KOPT-K1 (cell line): ENCODE measurements around the gene NHS.

Source experiments
- H3K27ac ChIP-seq: fragments of 200-600 bp; sonication (generic); 2 replicates; pipeline ENCODE4 v1.5.1; 2016; ENCODE audit warnings: antibody characterized with exemption, mild to moderate bottlenecking, low read depth, low read length; ENCODE audit not compliant: poor library complexity, severe bottlenecking
- H3K36me3 ChIP-seq: fragments of 200-600 bp; sonication (generic); 2 replicates; pipeline ENCODE4 v1.5.1; 2017; ENCODE audit warnings: antibody characterized with exemption, mild to moderate bottlenecking, low read length, moderate library complexity; ENCODE audit not compliant: insufficient read depth
- H3K9me3 ChIP-seq: fragments of 200-600 bp; sonication (generic); 2 replicates; pipeline ENCODE4 v1.5.1; 2017; ENCODE audit warnings: antibody characterized with exemption, low read length, mild to moderate bottlenecking; ENCODE audit not compliant: insufficient read depth, poor library complexity, severe bottlenecking

NHS gene

DNA sequence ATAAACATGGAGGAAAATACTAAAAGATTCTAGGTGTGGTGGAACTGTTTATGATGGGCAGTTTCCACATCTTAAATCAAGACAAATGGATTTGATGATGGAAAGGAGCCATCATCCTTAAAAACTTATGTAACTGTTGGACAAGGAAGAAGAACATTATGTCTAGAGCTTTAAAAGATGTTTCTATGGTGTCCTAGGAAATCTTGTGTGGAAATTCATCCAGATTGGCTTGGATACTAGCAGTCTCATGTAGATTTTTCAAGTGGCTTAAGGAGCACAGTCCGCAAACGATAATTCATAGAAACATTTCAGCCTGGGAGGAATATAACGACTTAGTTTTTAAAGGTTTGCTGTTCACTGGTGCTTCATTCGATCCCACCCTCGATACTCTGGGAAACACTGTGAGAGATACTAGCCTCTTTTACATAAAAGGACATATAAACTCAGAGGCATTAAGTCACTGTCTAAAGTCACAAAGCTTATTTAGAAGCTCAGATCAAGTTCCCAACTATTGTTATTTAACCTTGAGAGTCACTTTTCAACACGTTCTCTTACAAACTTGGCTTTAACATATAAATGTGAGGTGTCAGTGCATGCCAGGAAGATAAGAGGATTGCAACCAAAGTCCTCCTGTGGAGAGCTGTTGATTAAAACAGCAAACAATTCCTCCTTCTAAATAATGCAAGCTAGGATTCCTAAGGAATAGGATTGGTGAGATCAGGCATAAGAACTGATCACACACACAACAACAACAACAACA lies 226.6 kb downstream of the NHS start:
- no peaks in the 10 kb centered on the region for H3K9me3 ChIP-seq
- no peaks in the 10 kb centered on the region for H3K36me3 ChIP-seq
- no peak overlapping the region for H3K27ac ChIP-seq

DNA sequence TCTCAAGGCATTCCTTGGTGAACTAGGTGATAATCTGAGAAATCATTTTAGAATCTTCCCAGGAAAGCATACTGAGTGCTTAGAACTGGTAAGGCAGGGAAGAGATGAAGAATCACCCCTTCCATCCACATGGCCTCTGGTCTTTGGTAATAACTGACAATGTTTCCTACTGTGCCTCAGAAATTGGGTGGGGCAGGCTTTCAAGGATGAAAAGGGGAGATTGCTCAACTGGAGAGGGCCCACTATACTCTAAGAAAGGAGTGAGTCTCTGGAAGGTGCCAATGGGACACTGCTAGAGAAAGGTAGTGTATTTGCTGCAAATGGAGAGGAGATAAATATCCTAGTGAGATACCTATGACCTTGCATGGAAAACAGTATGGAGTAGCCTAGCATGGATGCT lies 227.2 kb downstream of the NHS start:
- Histone ChIP-seq H3K36me3 (no peaks in the 10 kb centered on the region), H3K9me3 (no peaks in the 10 kb centered on the region), H3K27ac (no peak overlapping the region)

DNA sequence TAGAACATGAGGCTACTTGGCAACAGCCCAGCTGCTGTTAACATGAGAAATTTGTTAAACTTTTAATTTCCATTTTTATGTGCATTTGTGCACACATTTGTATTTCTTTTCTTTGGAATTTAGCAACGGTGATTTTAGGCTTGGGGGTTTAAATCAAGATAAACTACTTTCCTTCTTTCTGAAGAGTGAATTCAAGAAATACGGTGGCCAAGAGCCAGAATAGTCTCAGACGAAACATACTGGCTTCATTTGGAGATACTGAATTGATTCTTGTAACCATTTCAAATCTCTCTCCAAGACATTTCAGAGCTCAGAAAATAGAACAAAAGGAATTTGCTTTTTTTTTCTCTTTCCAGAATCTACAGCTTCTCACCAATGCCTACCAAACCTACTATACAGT lies 228.2 kb downstream of the NHS start:
- Histone ChIP-seq H3K9me3 (no peaks in the 10 kb centered on the region), H3K36me3 (no peaks in the 10 kb centered on the region), H3K27ac (no peak overlapping the region)

DNA sequence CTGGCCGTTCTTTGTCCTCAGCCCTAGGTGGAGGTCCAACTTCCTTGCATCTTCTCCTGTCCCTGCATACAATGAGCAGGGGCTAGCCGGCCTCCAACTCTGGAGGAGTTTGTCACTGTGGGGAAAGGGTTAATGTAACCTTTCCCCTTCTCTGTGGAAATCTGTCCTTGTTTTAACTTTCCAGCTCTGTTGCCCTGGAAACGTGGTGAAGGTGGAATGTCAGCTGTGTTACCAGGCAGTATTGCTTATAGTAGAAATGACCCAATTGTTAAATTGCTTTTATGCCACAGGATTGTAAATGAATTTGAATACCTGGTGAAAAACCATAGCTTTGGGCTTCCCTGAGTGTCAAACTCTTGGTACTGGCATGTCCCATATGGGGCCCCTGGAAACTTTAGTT lies 230.7 kb downstream of the NHS start:
- H3K9me3 ChIP-seq, result no peaks in the 10 kb centered on the region
- no peak overlapping the region for H3K27ac ChIP-seq
- H3K36me3 ChIP-seq, result no peaks in the 10 kb centered on the region

DNA sequence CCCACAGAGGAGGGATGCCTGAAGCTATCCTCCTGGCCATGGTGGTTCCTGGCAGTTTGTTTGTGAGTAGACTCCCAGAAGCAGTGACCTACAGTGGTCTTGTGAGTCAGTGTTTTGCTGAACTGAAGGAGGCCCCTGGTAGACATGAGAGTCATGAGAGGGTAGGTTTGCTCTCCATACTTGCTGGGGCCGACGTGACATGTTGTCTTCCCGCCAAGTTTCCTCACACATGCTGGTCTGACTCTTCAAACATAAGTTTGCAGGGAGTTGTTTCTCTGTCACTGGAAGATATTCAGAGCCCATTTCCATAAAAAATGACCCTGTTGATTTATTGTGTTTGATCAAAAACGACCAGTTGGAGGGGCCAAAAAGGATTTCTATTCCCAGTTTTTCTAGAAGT lies 231.2 kb downstream of the NHS start:
- no peaks in the 10 kb centered on the region for H3K9me3 ChIP-seq
- no peak overlapping the region for H3K27ac ChIP-seq
- H3K36me3 ChIP-seq, result no peaks in the 10 kb centered on the region

DNA sequence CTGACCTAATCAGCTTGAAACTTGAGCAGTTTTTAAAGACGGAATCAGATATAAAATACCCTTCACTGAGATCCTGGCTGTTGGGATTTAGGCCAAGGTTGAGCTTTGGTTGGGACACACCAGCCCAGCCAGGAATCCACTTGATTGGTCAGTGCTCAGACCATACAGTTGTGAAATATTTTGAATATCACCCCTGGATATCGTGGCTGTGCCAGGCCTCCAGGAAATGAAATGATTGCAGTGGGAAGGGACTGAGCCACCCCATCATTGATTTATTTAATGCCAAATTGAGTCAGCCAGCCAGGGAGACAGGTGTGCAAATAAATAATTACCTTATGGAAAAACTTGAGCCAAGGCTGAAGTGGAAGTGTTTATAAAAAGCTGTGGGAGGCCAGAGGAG lies 233.9 kb downstream of the NHS start:
- H3K9me3 ChIP-seq, result no peaks in the 10 kb centered on the region
- H3K27ac ChIP-seq, result no peak overlapping the region
- H3K36me3 ChIP-seq, result no peaks in the 10 kb centered on the region

DNA sequence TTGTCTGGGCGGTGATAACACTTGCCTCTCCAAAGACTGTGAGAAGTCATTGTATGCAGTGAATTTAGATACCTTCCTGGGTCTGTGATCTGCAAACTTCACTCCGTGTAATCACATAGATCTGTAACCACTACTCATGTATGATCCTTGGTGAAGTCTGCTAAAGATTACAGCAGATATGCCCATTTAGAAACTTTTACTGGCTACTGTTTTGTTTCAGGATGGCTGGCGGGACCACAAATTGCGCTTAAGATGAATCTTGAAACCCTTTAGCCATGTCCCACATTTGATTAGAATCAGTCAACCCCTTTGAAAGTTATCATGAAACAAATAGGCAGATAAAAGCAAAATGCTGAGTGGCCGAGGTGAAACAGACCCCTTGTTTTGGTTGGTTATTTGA lies 235.8 kb downstream of the NHS start:
- Histone ChIP-seq H3K9me3 (no peaks in the 10 kb centered on the region), H3K27ac (no peak overlapping the region), H3K36me3 (no peaks in the 10 kb centered on the region)

DNA sequence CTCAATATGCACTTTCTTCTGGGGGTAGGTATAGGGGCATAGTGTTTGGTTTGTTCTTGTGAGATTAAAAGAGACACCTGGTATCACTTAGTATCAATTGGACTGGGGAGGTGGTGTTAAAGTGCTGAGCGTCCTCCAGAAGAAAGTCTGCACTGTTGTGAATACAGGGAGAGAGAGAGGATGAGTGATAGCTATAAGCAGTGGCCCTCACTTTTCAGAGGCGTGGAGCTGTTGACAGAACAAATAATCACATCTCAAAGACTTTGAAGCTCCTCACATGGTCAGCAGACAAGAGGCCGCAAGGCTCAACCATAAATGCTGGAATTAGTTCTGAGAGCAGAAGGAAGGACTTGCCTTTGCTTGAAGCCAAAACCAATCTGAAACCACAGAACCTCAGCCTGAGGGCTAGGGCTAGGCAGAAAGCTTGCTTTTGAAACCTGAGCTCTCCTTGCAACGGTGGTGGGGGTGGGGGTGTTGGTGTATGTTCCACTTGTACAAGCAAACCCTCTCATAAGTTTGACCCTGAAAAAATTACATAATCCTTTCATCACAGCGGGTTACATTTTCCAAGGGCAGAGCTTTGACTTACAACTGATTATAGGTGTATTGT lies 239.1 kb downstream of the NHS start:
- no peaks in the 10 kb centered on the region for H3K36me3 ChIP-seq
- H3K9me3 ChIP-seq, result no peaks in the 10 kb centered on the region
- H3K27ac ChIP-seq, result no peak overlapping the region

DNA sequence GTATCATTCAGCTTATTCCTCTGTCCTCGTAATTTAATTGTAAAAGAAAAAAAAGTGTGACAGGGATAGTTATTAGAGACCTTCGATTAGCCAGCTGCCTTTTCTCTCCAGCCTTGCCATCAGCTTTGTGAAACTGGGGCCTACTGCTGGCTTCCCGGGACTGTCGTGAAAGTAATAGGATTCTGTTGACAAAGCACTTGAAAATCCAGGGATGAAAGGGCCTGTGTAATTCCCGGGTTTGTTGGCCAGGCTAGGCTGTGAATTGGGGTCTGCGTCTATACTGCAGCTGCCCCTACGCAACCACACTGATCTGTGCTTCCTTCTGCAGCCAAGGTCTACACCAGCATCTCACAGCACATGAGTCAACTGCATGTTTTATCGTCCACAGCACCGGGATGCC lies 241.9 kb downstream of the NHS start:
- Histone ChIP-seq H3K36me3 (no peaks in the 10 kb centered on the region), H3K9me3 (no peaks in the 10 kb centered on the region), H3K27ac (no peak overlapping the region)

DNA sequence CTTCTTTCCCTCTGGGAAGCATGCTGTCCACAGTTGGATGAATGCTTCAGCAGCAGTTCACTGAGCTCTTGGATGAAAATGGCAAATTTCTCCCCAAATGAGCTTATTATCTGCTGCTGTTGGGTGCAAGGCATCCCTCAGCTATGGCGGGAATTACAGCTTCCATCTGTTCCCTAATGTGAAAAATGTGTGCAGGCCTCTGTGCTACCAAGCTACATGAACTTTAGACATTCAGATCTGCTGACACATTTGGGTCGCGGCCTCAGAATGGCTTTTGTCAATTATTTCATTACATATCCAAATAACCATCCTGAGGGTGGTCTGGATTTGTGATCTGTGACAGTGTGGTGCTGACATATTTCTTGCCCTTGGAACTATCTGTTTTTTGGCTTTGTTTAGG lies 242.8 kb downstream of the NHS start:
- no peak overlapping the region for H3K27ac ChIP-seq
- no peaks in the 10 kb centered on the region for H3K9me3 ChIP-seq
- no peaks in the 10 kb centered on the region for H3K36me3 ChIP-seq

DNA sequence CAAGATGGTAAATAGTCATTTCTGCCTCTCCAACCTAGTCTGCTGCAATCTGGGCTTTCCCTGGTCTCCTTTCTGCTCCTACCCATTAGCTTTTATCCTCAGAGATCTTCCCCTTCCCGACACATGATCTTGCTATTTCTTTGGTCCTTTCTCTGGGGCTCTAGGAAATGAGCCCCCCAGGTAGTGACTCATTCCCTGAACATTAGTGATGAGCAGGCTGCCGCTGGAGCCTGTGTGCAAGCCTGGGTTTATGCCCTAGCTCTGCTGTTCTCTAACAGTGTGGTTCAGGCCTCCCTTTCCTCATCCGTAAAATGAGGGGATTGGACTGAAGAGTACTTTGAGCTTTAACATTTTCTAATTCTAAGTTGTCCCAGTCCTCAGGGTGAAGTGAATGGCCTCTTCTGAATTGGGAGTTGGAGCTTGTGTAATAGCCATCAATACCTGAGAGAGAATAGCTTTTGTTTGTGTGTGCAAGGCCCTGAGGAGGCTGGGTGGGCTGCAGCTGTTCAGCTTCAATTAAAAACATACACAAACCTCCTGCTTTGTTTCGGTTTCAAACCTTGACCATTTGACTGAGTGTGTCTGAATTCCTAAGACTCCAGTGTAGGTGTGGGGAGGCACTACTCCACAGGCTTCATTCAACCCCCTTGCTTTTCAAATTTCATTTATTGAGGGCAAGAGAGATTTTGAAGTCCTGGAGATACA lies 246.7 kb downstream of the NHS start:
- no peaks in the 10 kb centered on the region for H3K9me3 ChIP-seq
- H3K36me3 ChIP-seq, result no peaks in the 10 kb centered on the region
- H3K27ac ChIP-seq, result no peak overlapping the region

DNA sequence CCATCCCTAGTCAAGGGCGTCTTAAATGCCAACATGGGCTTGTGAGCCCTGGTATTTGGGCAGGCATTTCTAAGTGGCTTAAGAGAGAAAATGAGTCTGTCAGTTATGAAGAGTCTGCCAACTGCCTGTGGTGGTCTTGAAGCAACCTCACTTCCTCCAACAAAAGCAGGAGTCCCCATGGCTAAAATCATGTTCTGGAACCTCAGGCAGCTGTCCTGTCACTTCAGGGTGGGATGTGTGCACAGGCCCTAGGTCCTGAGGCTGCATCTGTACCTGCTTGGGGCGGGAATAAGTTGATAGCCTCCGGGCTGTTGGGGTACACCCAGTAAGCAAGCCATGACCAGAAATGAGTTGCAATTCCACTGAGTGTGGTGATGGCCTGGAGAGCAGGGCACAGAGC lies 247.3 kb downstream of the NHS start:
- no peak overlapping the region for H3K27ac ChIP-seq

DNA sequence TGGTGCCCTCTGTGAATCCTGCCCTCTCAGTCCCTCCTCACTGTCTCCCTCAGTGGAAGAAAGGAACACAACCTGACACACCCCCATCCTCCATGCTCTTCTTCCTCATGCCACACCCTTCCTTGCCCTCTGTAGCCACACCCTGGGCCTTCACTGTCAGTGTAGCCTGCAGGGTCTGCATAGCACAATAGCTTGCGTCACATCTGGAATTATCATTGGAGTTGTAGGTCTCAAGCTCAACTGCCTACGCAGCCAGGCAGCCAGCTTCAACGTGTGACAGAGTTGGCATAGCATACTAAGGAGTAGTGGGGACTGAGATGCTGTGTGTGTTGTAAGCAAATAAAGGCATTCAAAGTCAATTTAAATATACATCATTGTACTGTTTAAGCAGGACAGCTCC lies 248.8 kb downstream of the NHS start:
- H3K27ac ChIP-seq, result no peak overlapping the region
- H3K36me3 ChIP-seq, result no peaks in the 10 kb centered on the region
- H3K9me3 ChIP-seq, result no peaks in the 10 kb centered on the region

More for the DNA sequence above, 247.3 kb downstream of the NHS start:
- Histone ChIP-seq H3K9me3 (no peaks in the 10 kb centered on the region), H3K36me3 (no peaks in the 10 kb centered on the region)

DNA sequence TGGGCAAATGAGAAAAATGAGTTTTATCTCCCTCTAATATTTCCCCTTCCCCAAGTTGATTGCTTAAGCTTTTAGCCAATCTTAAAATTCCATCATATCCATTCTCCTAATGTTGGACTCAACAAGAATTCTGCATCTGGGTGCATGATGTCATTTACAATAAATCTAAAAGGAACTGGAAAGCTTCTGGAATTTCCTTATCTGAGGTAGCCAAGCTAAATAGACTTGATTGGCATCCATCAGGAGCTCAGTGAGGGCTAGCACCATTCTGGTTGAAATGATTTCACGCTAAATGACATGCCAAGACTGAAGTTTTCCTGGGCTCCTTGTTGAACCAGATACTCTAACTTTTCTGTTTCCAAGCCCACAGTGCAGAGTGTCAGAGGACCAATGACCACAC lies 252.0 kb downstream of the NHS start:
- H3K36me3 ChIP-seq, result no peaks in the 10 kb centered on the region
- H3K27ac ChIP-seq, result no peak overlapping the region
- H3K9me3 ChIP-seq, result no peaks in the 10 kb centered on the region

DNA sequence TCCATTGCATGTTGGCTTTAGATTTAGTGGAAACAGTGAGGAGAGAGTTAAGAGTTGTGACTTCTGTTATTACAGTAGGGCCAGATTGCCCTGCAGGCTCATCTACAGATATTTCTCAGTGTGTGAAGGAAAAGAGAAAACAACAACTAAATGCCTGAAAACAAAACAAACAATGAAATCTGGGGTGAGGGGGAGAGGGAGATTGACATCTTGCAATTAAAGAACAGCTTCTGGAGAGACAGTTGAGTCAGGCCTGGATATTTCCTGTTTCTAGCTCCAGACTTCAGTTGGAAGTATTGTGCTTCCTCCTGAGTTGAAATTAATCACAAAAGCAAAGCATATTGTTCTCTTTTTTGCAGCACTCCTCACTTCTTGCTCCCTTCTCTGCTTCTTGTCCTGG lies 254.0 kb downstream of the NHS start:
- H3K27ac ChIP-seq, result no peak overlapping the region
- H3K9me3 ChIP-seq, result no peaks in the 10 kb centered on the region
- H3K36me3 ChIP-seq, result no peaks in the 10 kb centered on the region

DNA sequence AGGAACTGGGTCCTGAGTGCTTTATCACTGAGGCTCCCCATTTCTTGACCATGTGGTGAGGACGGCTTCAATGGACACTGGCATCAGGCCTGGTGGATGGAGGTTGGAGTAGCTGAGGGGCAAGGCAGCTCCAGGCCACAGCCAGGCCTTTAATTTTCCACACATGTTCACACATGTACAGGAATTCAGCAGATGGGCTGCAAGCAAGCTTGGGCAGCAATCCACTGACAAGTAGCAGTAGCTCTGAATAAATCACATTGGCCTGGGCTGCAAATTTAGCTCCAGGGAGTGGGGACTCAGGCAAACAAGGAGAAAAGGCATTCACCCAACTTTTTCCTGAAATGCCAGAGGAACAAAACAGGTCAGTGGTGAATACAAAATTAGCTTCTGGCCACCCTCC lies 254.5 kb downstream of the NHS start:
- H3K9me3 ChIP-seq, result no peaks in the 10 kb centered on the region
- no peak overlapping the region for H3K27ac ChIP-seq
- H3K36me3 ChIP-seq, result no peaks in the 10 kb centered on the region
